K562 (cell line): Measurements from ENCODE around the gene MRPL58. TPM values are rescaled to one million over a fixed set of nuclear protein-coding genes. Genes with fewer than 3 reads are reported as not detected.

Source experiments
- BRF1 ChIP-seq: IDR thresholded peaks from 3 replicates; pipeline ENCODE4 v1.6.1; 2011; ENCODE audit warnings: borderline replicate concordance, mild to moderate bottlenecking; ENCODE audit not compliant: insufficient read length; ENCODE audit errors: extremely low read depth
- CBFA2T2 ChIP-seq: fragments of 450-650 bp; conservative IDR thresholded peaks from 2 replicates; pipeline ENCODE4 v1.6.1; 2017; ENCODE audit warnings: mild to moderate bottlenecking
- CTBP1 ChIP-seq: fragments of 450-650 bp; IDR thresholded peaks from 2 replicates; pipeline ENCODE4 v1.6.1; 2016; ENCODE audit warnings: borderline replicate concordance
- DNMT1 ChIP-seq: fragments of 450-650 bp; IDR thresholded peaks from 2 replicates; pipeline ENCODE4 v1.6.1; 2016; ENCODE audit warnings: antibody characterized with exemption, mild to moderate bottlenecking
- E2F6 ChIP-seq, 2 experiments: IDR thresholded peaks; 2 replicates each; pipeline ENCODE4 v1.6.1; 2011; ENCODE audit warnings: borderline replicate concordance in 1 of 2, control low read depth in 1 of 2, low read depth in 1 of 2, low read length in 1 of 2, mild to moderate bottlenecking in 1 of 2, mixed read lengths in 1 of 2, moderate library complexity in 1 of 2; ENCODE audit not compliant: insufficient read depth in 1 of 2, insufficient read length in 1 of 2, poor library complexity in 1 of 2, severe bottlenecking in 1 of 2; ENCODE audit errors: extremely low read depth in 1 of 2
- JUND ChIP-seq, 2 experiments: IDR thresholded peaks; 2 replicates in 1 of 2; 3 replicates in 1 of 2; pipeline ENCODE4 v1.6.1; 2011; ENCODE audit warnings: borderline replicate concordance in 2 of 2, low read depth in 2 of 2, low read length in 2 of 2, improper control_type of control experiment in 1 of 2, missing biosample characterization in 1 of 2, missing genetic modification characterization in 1 of 2, missing genetic modification reagents in 1 of 2
- MYBL2 ChIP-seq, 2 experiments: fragments of 450-650 bp in 1 of 2; sonication (generic) in 1 of 2; formaldehyde crosslinking in 1 of 2; IDR thresholded peaks; 2 replicates each; pipeline versions ENCODE4 v1.6.1 to v1.8.1; 2017 to 2022; ENCODE audit warnings: borderline replicate concordance in 1 of 2, inconsistent platforms in 1 of 2, low read depth in 1 of 2, mild to moderate bottlenecking in 1 of 2, missing genetic modification reagents in 1 of 2, moderate library complexity in 1 of 2
- SAP30 ChIP-seq: fragments of 200-600 bp; sonication (generic); IDR thresholded peaks from 2 replicates; pipeline ENCODE4 v1.6.1; 2012; ENCODE audit warnings: borderline replicate concordance, low read depth, mild to moderate bottlenecking, moderate library complexity, low read length, control low read depth, inconsistent platforms; ENCODE audit not compliant: insufficient read depth, poor library complexity, severe bottlenecking
- SNIP1 ChIP-seq: fragments of 450-650 bp; IDR thresholded peaks from 2 replicates; pipeline ENCODE4 v1.7.1; 2017; ENCODE audit warnings: low read depth, mild to moderate bottlenecking
- TARDBP ChIP-seq: fragments of 450-650 bp; IDR thresholded peaks from 2 replicates; pipeline ENCODE4 v1.6.1; 2016
- WHSC1 ChIP-seq: IDR thresholded peaks from one replicate; pipeline ENCODE4 v1.6.1; 2012; ENCODE audit warnings: low read length, control low read depth, inconsistent platforms
- ZBTB7A ChIP-seq: IDR thresholded peaks from 2 replicates; pipeline ENCODE4 v1.6.1; 2011; ENCODE audit warnings: low read depth, mild to moderate bottlenecking, low read length, moderate library complexity, borderline replicate concordance; ENCODE audit not compliant: control insufficient read depth
- ZNF280B ChIP-seq: fragments of 250-450 bp; sonication (Bioruptor Pico); IDR thresholded peaks from 2 replicates; pipeline ENCODE4 v1.5.1; 2021; ENCODE audit warnings: mild to moderate bottlenecking
- ZNF282 ChIP-seq: sonication (generic); formaldehyde crosslinking; IDR thresholded peaks from 2 replicates; pipeline ENCODE4 v1.8.1; 2023; ENCODE audit warnings: missing genetic modification reagents
- polyA plus RNA-seq, 8 experiments: library from polyadenylated mRNA; depleted of rRNA in 4 of 8; stranded (reverse) in 5 of 8; unstranded in 3 of 8; fragments of >200 nt; fragmentation: Nextera tagmentation in 2 of 8; fragmentation: Illumina TruSeq in 1 of 8; extraction: Ambion mirVana in 2 of 8; extraction: Trizol in 1 of 8; gene quantifications; 2 replicates each; pipeline versions ENCODE4 v1.2.1 to v1.2.3, GENCODE V29; 2011 to 2014; ENCODE audit warnings: inconsistent platforms in 1 of 8, missing spikeins in 1 of 8
- total RNA-seq, 7 experiments: library from RNA; depleted of rRNA in 6 of 7; stranded (reverse); fragments of >200 nt in 6 of 7; fragmentation: Illumina TruSeq in 2 of 7; extraction: Trizol in 2 of 7; gene quantifications; 2 replicates each; pipeline versions ENCODE4 v1.2.1 to v1.2.3, GENCODE V29; 2011 to 2021; ENCODE audit warnings: low replicate concordance in 1 of 7
- TF ChIP-seq, protein P1 (sequence below): IDR thresholded peaks from 2 replicates; pipeline ENCODE4 v1.6.1; 2012; ENCODE audit warnings: low read depth, low read length, improper control_type of control experiment, borderline replicate concordance
- TF ChIP-seq, protein P2 (sequence below): fragments of 450-650 bp; conservative IDR thresholded peaks from 2 replicates; pipeline ENCODE4 v1.6.1; 2016; ENCODE audit warnings: missing genetic modification characterization, low read depth, mild to moderate bottlenecking, missing compliant biosample characterization, moderate library complexity
- TF ChIP-seq, protein P3 (sequence below): fragments of 450-650 bp; IDR thresholded peaks from 2 replicates; pipeline ENCODE4 v1.6.1; 2017; ENCODE audit warnings: antibody characterized with exemption

MRPL58 gene
- total and polyA plus RNA-seq, 9 of the 15 experiments (the other 6 are each of a cell fraction or from before 2014, with no cell fraction given): 30.8 to 107 (median 72.4) TPM

GRCh38 chr17:75034236-75034908, 21.9 kb downstream of the MRPL58 start (continued):
- TF ChIP-seq ZNF280B (CRISPR knock-in tag): no peak
- TF ChIP-seq ZBTB7A: 0 out of 2 replicates have a peak, but pooled peaks have one; percentile 47
- peak; percentile 40 for TF ChIP-seq BRF1
- TF ChIP-seq DNMT1: 0 out of 2 replicates have a peak, but pooled peaks have one; percentile 64
- TF ChIP-seq ZNF282 (CRISPR knock-in tag): no peak
- TF ChIP-seq MYBL2 (IDR thresholded peaks at IDR 0.05; ENCODE audit: low read depth): no peak
- no peak for TF ChIP-seq MYBL2 (CRISPR knock-in tag; IDR thresholded peaks at IDR 0.05; ENCODE audit: borderline replicate concordance)
- peak; percentile 42 for TF ChIP-seq SAP30
- TF ChIP-seq CTBP1: peak; percentile 25; the same call in 1 of the 2 replicates
- TF ChIP-seq, protein P1, sequence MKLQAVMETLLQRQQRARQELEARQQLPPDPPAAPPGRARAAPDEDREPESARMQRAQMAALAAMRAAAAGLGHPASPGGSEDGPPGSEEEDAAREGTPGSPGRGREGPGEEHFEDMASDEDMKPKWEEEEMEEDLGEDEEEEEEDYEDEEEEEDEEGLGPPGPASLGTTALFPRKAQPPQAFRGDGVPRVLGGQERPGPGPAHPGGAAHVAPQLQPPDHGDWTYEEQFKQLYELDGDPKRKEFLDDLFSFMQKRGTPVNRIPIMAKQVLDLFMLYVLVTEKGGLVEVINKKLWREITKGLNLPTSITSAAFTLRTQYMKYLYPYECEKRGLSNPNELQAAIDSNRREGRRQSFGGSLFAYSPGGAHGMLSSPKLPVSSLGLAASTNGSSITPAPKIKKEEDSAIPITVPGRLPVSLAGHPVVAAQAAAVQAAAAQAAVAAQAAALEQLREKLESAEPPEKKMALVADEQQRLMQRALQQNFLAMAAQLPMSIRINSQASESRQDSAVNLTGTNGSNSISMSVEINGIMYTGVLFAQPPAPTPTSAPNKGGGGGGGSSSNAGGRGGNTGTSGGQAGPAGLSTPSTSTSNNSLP: no peak
- TF ChIP-seq E2F6 (IDR thresholded peaks at IDR 0.05; ENCODE audit: borderline replicate concordance in 1 of 2, extremely low read depth in 1 of 2, insufficient read depth in 1 of 2, insufficient read length in 1 of 2, low read depth in 1 of 2, low read length in 1 of 2, poor library complexity in 1 of 2, severe bottlenecking in 1 of 2): peak; percentile 92 to 94
- peak; percentile 13; the same call in 1 of the 2 replicates for TF ChIP-seq CBFA2T2
- no peak for TF ChIP-seq JUND (IDR thresholded peaks at IDR 0.05; ENCODE audit: borderline replicate concordance, low read depth, low read length)
- peak; percentile 29; the same call in 1 of the 3 replicates for TF ChIP-seq JUND (tag; IDR thresholded peaks at IDR 0.05; ENCODE audit: borderline replicate concordance, low read depth, low read length)
- no peak for TF ChIP-seq WHSC1
- peak; percentile 52; the same call in 1 of the 2 replicates for TF ChIP-seq TARDBP
- TF ChIP-seq, protein P2, sequence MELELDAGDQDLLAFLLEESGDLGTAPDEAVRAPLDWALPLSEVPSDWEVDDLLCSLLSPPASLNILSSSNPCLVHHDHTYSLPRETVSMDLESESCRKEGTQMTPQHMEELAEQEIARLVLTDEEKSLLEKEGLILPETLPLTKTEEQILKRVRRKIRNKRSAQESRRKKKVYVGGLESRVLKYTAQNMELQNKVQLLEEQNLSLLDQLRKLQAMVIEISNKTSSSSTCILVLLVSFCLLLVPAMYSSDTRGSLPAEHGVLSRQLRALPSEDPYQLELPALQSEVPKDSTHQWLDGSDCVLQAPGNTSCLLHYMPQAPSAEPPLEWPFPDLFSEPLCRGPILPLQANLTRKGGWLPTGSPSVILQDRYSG (tag): no peak
- TF ChIP-seq SNIP1: no peak
- TF ChIP-seq, protein P3, sequence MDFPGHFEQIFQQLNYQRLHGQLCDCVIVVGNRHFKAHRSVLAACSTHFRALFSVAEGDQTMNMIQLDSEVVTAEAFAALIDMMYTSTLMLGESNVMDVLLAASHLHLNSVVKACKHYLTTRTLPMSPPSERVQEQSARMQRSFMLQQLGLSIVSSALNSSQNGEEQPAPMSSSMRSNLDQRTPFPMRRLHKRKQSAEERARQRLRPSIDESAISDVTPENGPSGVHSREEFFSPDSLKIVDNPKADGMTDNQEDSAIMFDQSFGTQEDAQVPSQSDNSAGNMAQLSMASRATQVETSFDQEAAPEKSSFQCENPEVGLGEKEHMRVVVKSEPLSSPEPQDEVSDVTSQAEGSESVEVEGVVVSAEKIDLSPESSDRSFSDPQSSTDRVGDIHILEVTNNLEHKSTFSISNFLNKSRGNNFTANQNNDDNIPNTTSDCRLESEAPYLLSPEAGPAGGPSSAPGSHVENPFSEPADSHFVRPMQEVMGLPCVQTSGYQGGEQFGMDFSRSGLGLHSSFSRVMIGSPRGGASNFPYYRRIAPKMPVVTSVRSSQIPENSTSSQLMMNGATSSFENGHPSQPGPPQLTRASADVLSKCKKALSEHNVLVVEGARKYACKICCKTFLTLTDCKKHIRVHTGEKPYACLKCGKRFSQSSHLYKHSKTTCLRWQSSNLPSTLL: 0 out of 2 replicates have a peak, but pooled peaks have one; percentile 14
